Activated CD8-positive, alpha-beta memory T cell treated with anti-CD3 and anti-CD28 coated beads, Interleukin-2, amount 10 ng/mL, durations not matched to agents 7 days and 5 days (primary cell): Measurements from ENCODE around the gene TRIM73. TPM values are rescaled to one million over a fixed set of nuclear protein-coding genes. Genes with fewer than 3 reads are reported as not detected.
"Not testable (repeated sequence)": the region's sequence is repeated elsewhere in the genome, so short reads cannot be mapped to it uniquely, and the experiment has no call there.

Experiments
- ATAC-seq: fragments of 150-1000 bp; cut with Tn5 transposase; one replicate; pipeline ENCODE4 v1.10.0; 2021; ENCODE audit warnings: moderate library complexity
- CTCF ChIA-PET: fragments of 350-600 bp; sonication (Branson Sonifier 250); formaldehyde crosslinking; loops from one replicate; lab custom pipeline; 2021; ENCODE audit warnings: antibody characterized with exemption; lab: Charles Lee
- DNase-seq: peaks from one replicate; pipeline ENCODE4 v3.0.0-alpha.2; 2020
- H3K27ac Mint-ChIP-seq: one replicate; pipeline ENCODE4 v1.8.0; 2021; ENCODE audit warnings: mild to moderate bottlenecking, mixed read lengths
- H3K27me3 Mint-ChIP-seq: one replicate; pipeline ENCODE4 v1.8.0; 2021; ENCODE audit warnings: mixed read lengths
- H3K36me3 Mint-ChIP-seq: one replicate; pipeline ENCODE4 v1.8.0; 2021; ENCODE audit warnings: mild to moderate bottlenecking, mixed read lengths
- H3K4me1 Mint-ChIP-seq: one replicate; pipeline ENCODE4 v1.8.0; 2021; ENCODE audit warnings: mixed read lengths
- H3K4me3 Mint-ChIP-seq: one replicate; pipeline ENCODE4 v1.8.0; 2021; ENCODE audit warnings: mild to moderate bottlenecking, moderate library complexity, mixed read lengths
- H3K9me3 Mint-ChIP-seq: one replicate; pipeline ENCODE4 v1.8.0; 2022; ENCODE audit warnings: low read depth, mixed read lengths
- total RNA-seq, 2 experiments: library from RNA; stranded (reverse); gene quantifications; one replicate each; pipeline ENCODE4 v1.2.3, GENCODE V29; 2021

The TRIM73 gene
- total RNA-seq, result 1 to 10 TPM; 4.4 to 7.9 TPM

GRCh38 chr7:75395329-75395728 is at the start of gene TRIM73:
TSS of gene TRIM73 (plus strand) at chr7:75395629. CDS start at chr7:75398934, 3,305 bp downstream.
- H3K27me3 Mint-ChIP-seq, CTCF ChIA-PET: not testable (repeated sequence)

GRCh38 chr7:75358671-75359541 is 36.5 kb upstream of the TRIM73 start:
- H3K36me3 Mint-ChIP-seq, CTCF ChIA-PET, H3K4me1 Mint-ChIP-seq, H3K27me3 Mint-ChIP-seq, H3K9me3 Mint-ChIP-seq: not testable (repeated sequence)
- Mint-ChIP-seq H3K27ac (peak overlapping the region; percentile 54), H3K4me3 (peak overlapping the region; percentile 39)
- DNase-seq (peak; percentile 60), ATAC-seq (peak; percentile 86)

More at GRCh38 chr7:75395329-75395728, at the start of gene TRIM73:
- not testable (repeated sequence) for ATAC-seq, H3K36me3 Mint-ChIP-seq, DNase-seq, H3K9me3 Mint-ChIP-seq, H3K27ac Mint-ChIP-seq, H3K4me1 Mint-ChIP-seq, H3K4me3 Mint-ChIP-seq

- H3K9me3 Mint-ChIP-seq, H3K27me3 Mint-ChIP-seq, H3K36me3 Mint-ChIP-seq, H3K4me3 Mint-ChIP-seq, H3K27ac Mint-ChIP-seq, H3K4me1 Mint-ChIP-seq, DNase-seq, CTCF ChIA-PET, ATAC-seq: not testable (repeated sequence)
These were observed 35.9 kb upstream of the TRIM73 start for GRCh38 chr7:75359542-75359848.

GRCh38 chr7:75364079-75364478 is 31.4 kb upstream of the TRIM73 start:
- H3K4me1 Mint-ChIP-seq, DNase-seq, CTCF ChIA-PET, H3K27ac Mint-ChIP-seq, H3K27me3 Mint-ChIP-seq, H3K36me3 Mint-ChIP-seq, ATAC-seq, H3K4me3 Mint-ChIP-seq, H3K9me3 Mint-ChIP-seq: not testable (repeated sequence)

GRCh38 chr7:75366643-75367042 is 28.8 kb upstream of the TRIM73 start:
- H3K9me3 Mint-ChIP-seq, H3K4me3 Mint-ChIP-seq, H3K36me3 Mint-ChIP-seq, ATAC-seq, DNase-seq, H3K27ac Mint-ChIP-seq, CTCF ChIA-PET, H3K4me1 Mint-ChIP-seq, H3K27me3 Mint-ChIP-seq: not testable (repeated sequence)

GRCh38 chr7:75367313-75367712 is 28.1 kb upstream of the TRIM73 start:
- H3K4me1 Mint-ChIP-seq, H3K27ac Mint-ChIP-seq, H3K27me3 Mint-ChIP-seq, CTCF ChIA-PET, DNase-seq, H3K4me3 Mint-ChIP-seq, H3K9me3 Mint-ChIP-seq, ATAC-seq, H3K36me3 Mint-ChIP-seq: not testable (repeated sequence)

GRCh38 chr7:75374144-75374518 is 21.3 kb upstream of the TRIM73 start:
- DNase-seq, CTCF ChIA-PET, H3K9me3 Mint-ChIP-seq, ATAC-seq, H3K27me3 Mint-ChIP-seq, H3K27ac Mint-ChIP-seq, H3K4me1 Mint-ChIP-seq, H3K36me3 Mint-ChIP-seq, H3K4me3 Mint-ChIP-seq: not testable (repeated sequence)

- H3K9me3 Mint-ChIP-seq, H3K36me3 Mint-ChIP-seq, H3K27ac Mint-ChIP-seq, H3K4me3 Mint-ChIP-seq, H3K4me1 Mint-ChIP-seq, DNase-seq, ATAC-seq, CTCF ChIA-PET, H3K27me3 Mint-ChIP-seq: not testable (repeated sequence)
These were observed 20.7 kb upstream of the TRIM73 start for GRCh38 chr7:75374519-75375317.

GRCh38 chr7:75393194-75393593 is 2.2 kb upstream of the TRIM73 start:
- H3K9me3 Mint-ChIP-seq, ATAC-seq, CTCF ChIA-PET, H3K27ac Mint-ChIP-seq, H3K4me1 Mint-ChIP-seq, H3K4me3 Mint-ChIP-seq, H3K36me3 Mint-ChIP-seq, DNase-seq, H3K27me3 Mint-ChIP-seq: not testable (repeated sequence)

- ATAC-seq, H3K36me3 Mint-ChIP-seq, H3K4me3 Mint-ChIP-seq, CTCF ChIA-PET, H3K9me3 Mint-ChIP-seq, DNase-seq, H3K4me1 Mint-ChIP-seq, H3K27me3 Mint-ChIP-seq, H3K27ac Mint-ChIP-seq: not testable (repeated sequence)
These were observed 2.4 kb downstream of the TRIM73 start for GRCh38 chr7:75397865-75398264.

GRCh38 chr7:75398771-75399700 is 3.6 kb downstream of the TRIM73 start:
- H3K9me3 Mint-ChIP-seq, H3K27ac Mint-ChIP-seq, H3K4me3 Mint-ChIP-seq, DNase-seq, H3K27me3 Mint-ChIP-seq, H3K36me3 Mint-ChIP-seq, H3K4me1 Mint-ChIP-seq, CTCF ChIA-PET: not testable (repeated sequence)
- ATAC-seq, result peak; percentile 89

GRCh38 chr7:75400575-75400974 is 5.1 kb downstream of the TRIM73 start:
- H3K27me3 Mint-ChIP-seq, H3K4me3 Mint-ChIP-seq, ATAC-seq, DNase-seq, CTCF ChIA-PET, H3K9me3 Mint-ChIP-seq, H3K4me1 Mint-ChIP-seq, H3K36me3 Mint-ChIP-seq, H3K27ac Mint-ChIP-seq: not testable (repeated sequence)
